K562 (cell line): ENCODE results near the gene CXCL12. TPM values are rescaled to one million over a fixed set of nuclear protein-coding genes. Genes with fewer than 3 reads are reported as not detected.

Experiments used
- ATAC-seq: fragments of 200-7000 bp; cut with Tn5 transposase; 3 replicates; pipeline ENCODE4 v1.9.1; 2020; ENCODE audit warnings: moderate library complexity
- BruUV-seq: library from RNA; stranded (reverse); fragments of 400-500 nt; replicated peaks from 2 replicates; lab custom pipeline; 2021; lab: Mats Ljungman, UMichigan
- CTCF ChIA-PET: fragments of 300-600 bp; formaldehyde crosslinking; extraction: SDS; loops from one replicate; lab custom pipeline; 2021; ENCODE audit warnings: low intra/inter-chr PET ratio; lab: Yijun Ruan, JAX
- POLR2A ChIA-PET: fragments of 300-600, 350-650 bp; sonication (Branson Sonifier 250); formaldehyde crosslinking; extraction: SDS; loops from one replicate; lab custom pipeline; 2021; ENCODE audit warnings: antibody characterized with exemption, inconsistent platforms; lab: Yijun Ruan, JAX
- DNase-seq, 4 experiments: peaks; one replicate each; pipeline versions ENCODE4 v3.0.0 to v3.0.0-alpha.2; 2011 to 2018; ENCODE audit warnings: low spot score in 3 of 4, mixed read lengths in 3 of 4; ENCODE audit errors: extremely low read depth in 1 of 4
- FAIRE-seq: peaks from 2 replicates; lab custom pipeline; 2011; peaks lifted over from hg19 to GRCh38; lab: Jason Lieb, UNC
- H2AFZ ChIP-seq: 2 replicates; pipeline ENCODE4 v1.6.0; 2011; ENCODE audit warnings: low read depth, low read length, control low read depth, inconsistent platforms
- H3K27ac ChIP-seq: fragments of 200-600 bp; 3 replicates; pipeline ENCODE4 v1.8.0; 2011; ENCODE audit warnings: low read depth, mild to moderate bottlenecking, control low read depth, inconsistent platforms, low read length, moderate library complexity, mixed read lengths; ENCODE audit errors: extremely low read depth
- H3K27me3 ChIP-seq, 2 experiments: fragments of 300-600 bp in 1 of 2; 2 replicates in 1 of 2; 3 replicates in 1 of 2; pipeline versions ENCODE4 v1.6.0 to v1.8.0; 2011; ENCODE audit warnings: inconsistent platforms in 2 of 2, low read length in 2 of 2, mild to moderate bottlenecking in 1 of 2, mixed read lengths in 1 of 2, moderate library complexity in 1 of 2; ENCODE audit not compliant: control insufficient read depth in 2 of 2, insufficient read depth in 2 of 2
- H3K36me3 ChIP-seq: fragments of 300-600 bp; 3 replicates; pipeline ENCODE4 v1.8.0; 2011; ENCODE audit warnings: mild to moderate bottlenecking, low read length, inconsistent platforms; ENCODE audit not compliant: control insufficient read depth, insufficient read depth
- H3K4me1 ChIP-seq, 2 experiments: fragments of 200-600 bp in 1 of 2; replicated peaks in 1 of 2; 2 replicates in 1 of 2; 3 replicates in 1 of 2; pipeline versions ENCODE4 v1.5.1 to v1.8.0; 2011; ENCODE audit warnings: inconsistent platforms in 2 of 2, low read length in 2 of 2, mild to moderate bottlenecking in 1 of 2, mixed read lengths in 1 of 2, moderate library complexity in 1 of 2; ENCODE audit not compliant: control insufficient read depth in 2 of 2, insufficient read depth in 2 of 2
- H3K4me2 ChIP-seq: 2 replicates; pipeline ENCODE4 v1.6.1; 2011; ENCODE audit warnings: low read length, control low read depth, inconsistent platforms, mixed read lengths; ENCODE audit not compliant: insufficient read depth
- H3K4me3 ChIP-seq: fragments of 200-600 bp; sonication (generic), shearing (Covaris generic); 2 replicates; pipeline ENCODE4 v1.5.1; 2016; ENCODE audit warnings: control low read depth, inconsistent platforms
- H3K79me2 ChIP-seq: fragments of 200-600 bp; 3 replicates; pipeline ENCODE4 v1.8.0; 2011; ENCODE audit warnings: low read length, inconsistent platforms; ENCODE audit not compliant: control insufficient read depth, insufficient read depth
- H3K9ac ChIP-seq, 2 experiments: 2 replicates each; pipeline versions ENCODE4 v1.6.0 to v1.6.1; 2011; ENCODE audit warnings: low read depth in 2 of 2, low read length in 2 of 2, control low read depth in 1 of 2, inconsistent platforms in 1 of 2, mild to moderate bottlenecking in 1 of 2, mixed read lengths in 1 of 2; ENCODE audit not compliant: insufficient read depth in 1 of 2
- H3K9me1 ChIP-seq: one replicate; pipeline ENCODE4 v1.6.0; 2011; ENCODE audit warnings: inconsistent platforms, mild to moderate bottlenecking, low read length, moderate library complexity; ENCODE audit not compliant: control insufficient read depth, insufficient read depth
- H3K9me3 ChIP-seq: replicated peaks from 2 replicates; pipeline ENCODE4 v1.5.1; 2011; ENCODE audit warnings: low read depth, low read length, inconsistent platforms; ENCODE audit not compliant: control insufficient read depth, insufficient read depth
- H4K20me1 ChIP-seq: replicated peaks from 2 replicates; pipeline ENCODE4 v1.6.1; 2011; ENCODE audit warnings: low read length, inconsistent platforms, mixed read lengths; ENCODE audit not compliant: control insufficient read depth, insufficient read depth
- BACH1 ChIP-seq: fragments of 200-800 bp; sonication (Bioruptor generic); IDR thresholded peaks from 2 replicates; pipeline ENCODE4 v1.6.1; 2016; ENCODE audit warnings: missing genetic modification characterization, missing compliant biosample characterization
- DIDO1 ChIP-seq: fragments of 450-650 bp; IDR thresholded peaks from 2 replicates; pipeline ENCODE4 v1.6.1; 2016; ENCODE audit warnings: low read depth, missing biosample characterization, missing genetic modification characterization
- FOXM1 ChIP-seq, 2 experiments: fragments of 450-650 bp in 1 of 2; sonication (generic) in 1 of 2; formaldehyde crosslinking in 1 of 2; IDR thresholded peaks; 2 replicates each; pipeline versions ENCODE4 v1.6.1 to v1.9.0; 2017 to 2022; ENCODE audit warnings: low read depth in 2 of 2, mild to moderate bottlenecking in 2 of 2, missing genetic modification reagents in 1 of 2, moderate library complexity in 1 of 2
- LEF1 ChIP-seq: fragments of 450-650 bp; IDR thresholded peaks from 2 replicates; pipeline ENCODE4 v1.6.1; 2016; ENCODE audit warnings: mild to moderate bottlenecking
- NBN ChIP-seq: fragments of 450-650 bp; IDR thresholded peaks from 2 replicates; pipeline ENCODE4 v1.6.1; 2016; ENCODE audit warnings: low read depth, mild to moderate bottlenecking
- PHF20 ChIP-seq: fragments of 450-650 bp; IDR thresholded peaks from 2 replicates; pipeline ENCODE4 v1.6.1; 2018; ENCODE audit not compliant: partially characterized antibody
- SLC30A9 ChIP-seq: fragments of 250-450 bp; sonication (Bioruptor Pico); IDR thresholded peaks from 2 replicates; pipeline ENCODE4 v1.8.0; 2022; ENCODE audit warnings: mild to moderate bottlenecking, moderate library complexity
- ZNF699 ChIP-seq: fragments of 250-450 bp; sonication (Bioruptor Pico); IDR thresholded peaks from 2 replicates; pipeline ENCODE4 v1.8.0; 2021; ENCODE audit warnings: mild to moderate bottlenecking, moderate library complexity; ENCODE audit not compliant: insufficient replicate concordance
- ZNF77 ChIP-seq: fragments of 250-450 bp; sonication (Bioruptor Pico); IDR thresholded peaks from 2 replicates; pipeline ENCODE4 v1.5.0; 2020
- WGBS: fragments of 100-300 bp; shearing (Covaris generic); methylation state at CpG from one replicate; pipeline ENCODE4 v1.1.6; 2016; ENCODE audit warnings: low coverage, mixed read lengths; ENCODE audit not compliant: insufficient coverage; ENCODE audit errors: missing lambda C conversion rate; 5-methylcytosine and 5-hydroxymethylcytosine counted together
- in situ Hi-C: fragments of 300-500 bp; cut with MboI; formaldehyde crosslinking; loops from 4 replicates; pipeline ENCODE4 v1.15.0; 2018; ENCODE audit warnings: inconsistent platforms, mixed read lengths
- intact Hi-C: fragments of 100-400 bp; cut with micrococcal nuclease; formaldehyde crosslinking; loops from 2 replicates; pipeline ENCODE4 v1.14.2; 2022
- polyA plus RNA-seq, 8 experiments: library from polyadenylated mRNA; depleted of rRNA in 4 of 8; stranded (reverse) in 5 of 8; unstranded in 3 of 8; fragments of >200 nt; fragmentation: Nextera tagmentation in 2 of 8; fragmentation: Illumina TruSeq in 1 of 8; extraction: Ambion mirVana in 2 of 8; extraction: Trizol in 1 of 8; gene quantifications; 2 replicates each; pipeline versions ENCODE4 v1.2.1 to v1.2.3, GENCODE V29; 2011 to 2014; ENCODE audit warnings: inconsistent platforms in 1 of 8, missing spikeins in 1 of 8
- total RNA-seq, 7 experiments: library from RNA; depleted of rRNA in 6 of 7; stranded (reverse); fragments of >200 nt in 6 of 7; fragmentation: Illumina TruSeq in 2 of 7; extraction: Trizol in 2 of 7; gene quantifications; 2 replicates each; pipeline versions ENCODE4 v1.2.1 to v1.2.3, GENCODE V29; 2011 to 2021; ENCODE audit warnings: low replicate concordance in 1 of 7

The CXCL12 gene
- total and polyA plus RNA-seq, 9 of the 15 experiments (the other 6 are each of a cell fraction or from before 2014, with no cell fraction given): 0.18 TPM; not detected in 8

DNA sequence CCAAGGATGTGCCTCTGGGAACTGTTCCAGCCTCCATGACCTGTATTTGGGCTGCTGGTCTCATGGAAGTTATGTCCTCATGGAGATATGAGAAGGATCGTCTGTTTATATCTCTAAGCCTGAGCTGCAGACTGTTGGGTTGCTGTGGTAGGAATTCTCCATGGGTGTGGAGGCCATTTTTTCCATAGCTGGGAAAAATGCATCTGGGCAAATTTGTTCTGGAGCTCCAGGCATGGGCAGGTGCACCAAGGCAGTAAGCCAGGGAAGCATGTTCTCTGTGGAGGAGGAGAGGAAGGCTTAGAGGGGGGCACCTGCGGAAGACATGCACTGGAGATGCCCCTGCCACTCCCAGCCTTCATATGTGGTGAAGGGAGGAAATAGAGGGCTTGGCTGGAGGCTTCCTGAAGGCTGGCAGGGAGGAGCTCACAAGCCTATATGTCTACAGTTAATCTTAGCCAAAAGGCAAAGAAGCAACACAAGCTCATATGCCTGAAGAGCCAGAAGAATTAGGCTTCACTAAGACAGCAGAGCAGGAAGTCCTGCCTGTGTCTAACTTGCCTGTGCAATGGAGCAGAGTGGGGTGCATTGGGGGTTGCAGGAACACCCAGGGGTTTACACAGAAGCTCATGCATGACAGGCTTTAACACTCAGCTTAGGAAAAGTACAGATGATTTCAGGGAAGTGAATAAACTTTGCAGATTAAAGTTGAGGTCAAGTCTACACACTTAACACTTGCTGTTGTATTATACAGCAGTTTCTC is 35.1 kb upstream of the CXCL12 start:
- in situ Hi-C loops: no loop called here
- no peak overlapping the region for H3K27ac ChIP-seq
- BruUV-seq: no TSS peak
- intact Hi-C loops: no loop called here
- no peaks in the 10 kb centered on the region for H3K36me3 ChIP-seq
- POLR2A ChIA-PET: interaction anchor here (0.9 to 1.2 kb wide), 2 partner anchors 8 to 21 kb away, joined by 3 to 4 read pairs; no protein-coding TSS in a partner anchor
- no peak overlapping the region for H3K9ac ChIP-seq
- H4K20me1 ChIP-seq: no peaks in the 10 kb centered on the region
- H3K9me3 ChIP-seq: no peaks in the 10 kb centered on the region
- WGBS: 0% methylated on average over 2 of the region's 2 CpGs
- no peaks in the 10 kb centered on the region for H3K9me1 ChIP-seq
- TF ChIP-seq ZNF77 (CRISPR knock-in tag) (no peak), NBN (no peak), LEF1 (no peak), SLC30A9 (no peak), PHF20 (no peak), BACH1 (tag) (no peak), DIDO1 (tag) (no peak), FOXM1 (IDR thresholded peaks at IDR 0.05; ENCODE audit: low read depth) (no peak), FOXM1 (CRISPR knock-in tag; IDR thresholded peaks at IDR 0.05; ENCODE audit: low read depth) (no peak), ZNF699 (CRISPR knock-in tag) (no peak)
- no peak overlapping the region for H2AFZ ChIP-seq
- H3K4me2 ChIP-seq: no peak overlapping the region
- H3K27me3 ChIP-seq: no peaks in the 10 kb centered on the region; a peak in 2 of 5 replicates
- FAIRE-seq (no peak), DNase-seq (no peak), ATAC-seq (no peak)
- H3K4me3 ChIP-seq: no peak overlapping the region
- CTCF ChIA-PET: interaction anchor here (0.6 kb wide), 1 partner anchor 13 kb away, joined by 3 read pairs; no protein-coding TSS in a partner anchor
- no peaks in the 10 kb centered on the region for H3K4me1 ChIP-seq
- no peaks in the 10 kb centered on the region for H3K79me2 ChIP-seq
